RPMI7951 (cell line): ENCODE measurements around the gene GLI1. TPM values are rescaled to one million over a fixed set of nuclear protein-coding genes. Genes with fewer than 3 reads are reported as not detected.
"Not testable (repeated sequence)": the region's sequence is repeated elsewhere in the genome, so short reads cannot be mapped to it uniquely, and the experiment has no call there.

Source experiments
- DNase-seq: peaks from one replicate; pipeline ENCODE4 v3.0.0-alpha.2; 2012; ENCODE audit warnings: low read depth
- total RNA-seq: library from RNA; depleted of rRNA; stranded (reverse); fragments of >200 nt; shearing (Covaris generic); gene quantifications from 2 replicates; pipeline ENCODE4 v1.2.3, GENCODE V29; 2014; rRNA removed

GLI1 gene
- total RNA-seq = 0.49 and 0.60 TPM in 2 replicates

DNA sequence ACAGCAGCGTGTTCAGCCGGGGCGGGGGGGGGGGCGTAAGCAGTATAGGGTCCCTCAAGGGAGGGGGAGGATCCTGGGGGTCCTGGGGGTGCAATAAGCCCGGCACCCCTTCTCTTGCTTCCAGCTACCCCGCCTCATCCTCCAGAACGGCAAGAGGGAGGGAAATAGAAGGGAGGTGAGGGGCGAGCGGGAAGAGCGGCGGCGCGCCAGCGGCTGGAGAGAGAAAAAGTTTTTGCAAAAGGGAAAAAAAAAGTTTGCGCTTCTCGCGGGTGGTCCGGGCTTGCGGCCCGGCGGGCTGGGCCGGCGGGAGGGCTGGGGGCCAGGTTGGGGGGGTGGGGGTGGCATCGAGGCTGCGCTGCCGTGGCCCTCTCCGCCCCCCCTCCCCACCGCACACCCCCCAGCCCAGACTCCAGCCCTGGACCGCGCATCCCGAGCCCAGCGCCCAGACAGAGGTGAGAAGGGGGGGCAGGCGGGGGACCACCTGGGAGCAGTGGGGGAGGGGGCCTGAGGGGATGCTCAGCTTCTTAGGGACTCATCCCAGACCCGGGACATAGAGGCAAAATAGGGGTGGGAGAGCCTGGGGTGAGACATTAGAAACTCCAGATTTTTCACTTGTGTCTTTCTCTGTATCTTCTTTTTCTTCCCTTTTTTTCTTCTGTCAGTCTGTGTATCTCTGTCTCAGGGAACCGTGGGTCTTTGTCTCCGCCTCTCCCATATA is at the start of gene GLI1:
Gene GLI1, plus strand, starts transcription at position 36 of the 718 bp plus-strand sequence. CDS start 3,907 bp downstream, outside the sequence.
- DNase-seq = no peak

DNA sequence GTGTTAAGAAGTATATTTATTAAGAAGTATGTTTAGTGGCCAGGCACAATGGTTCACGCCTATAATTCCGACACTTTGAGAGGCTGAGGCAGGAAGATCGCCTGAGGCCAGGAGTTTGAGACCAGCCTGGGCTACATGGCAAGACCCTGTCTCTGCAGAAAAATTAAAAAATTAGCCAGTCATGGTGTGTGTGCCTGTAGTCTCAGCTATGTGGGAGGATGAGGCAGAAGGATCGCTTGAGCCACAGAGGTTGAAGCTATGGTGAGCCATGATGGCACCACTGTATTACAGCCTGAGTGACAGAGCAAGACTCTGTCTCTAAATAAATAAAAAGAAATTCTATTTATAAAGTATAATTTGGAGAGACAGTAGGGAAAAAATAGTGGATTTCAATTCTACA is 49.1 kb upstream of the GLI1 start:
- no peak for DNase-seq

DNA sequence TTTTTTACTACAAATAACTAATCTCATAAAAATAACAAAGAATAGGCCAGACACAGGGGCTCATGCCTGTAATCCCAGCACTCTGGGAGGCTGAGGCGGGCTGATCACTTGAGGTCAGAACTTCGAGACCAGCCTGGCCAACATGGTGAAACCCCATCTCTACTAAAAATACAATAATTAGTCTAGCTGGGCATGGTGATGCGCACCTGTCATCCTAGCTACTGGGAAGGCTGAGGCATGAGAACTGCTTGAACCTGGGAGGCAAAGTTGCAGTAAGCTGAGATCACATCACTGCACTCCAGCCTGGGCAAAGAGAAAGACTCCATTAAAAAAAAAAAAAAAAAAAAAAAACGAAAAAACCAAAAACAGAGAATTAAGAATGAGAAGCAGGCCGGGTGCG is 45.4 kb upstream of the GLI1 start:
- not testable (repeated sequence) for DNase-seq

DNA sequence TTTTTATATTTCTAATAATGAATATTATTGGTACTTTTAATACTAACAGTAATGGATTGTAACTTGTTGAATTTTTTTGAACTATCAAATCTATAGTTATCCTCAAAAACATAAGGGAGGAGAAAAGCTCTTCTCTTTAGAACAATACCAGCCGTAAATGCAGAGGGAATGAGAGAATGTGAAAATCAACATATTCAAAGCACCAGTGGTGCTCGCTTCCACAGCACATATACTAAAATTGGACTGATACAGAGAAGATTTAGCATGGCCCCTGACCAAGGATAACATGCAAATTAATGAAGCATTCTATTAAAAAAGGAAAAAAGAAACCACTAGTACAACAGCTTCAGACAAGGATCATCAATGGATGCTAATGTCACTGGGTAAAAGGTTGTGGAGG is 44.5 kb upstream of the GLI1 start:
- DNase-seq = no peak

DNA sequence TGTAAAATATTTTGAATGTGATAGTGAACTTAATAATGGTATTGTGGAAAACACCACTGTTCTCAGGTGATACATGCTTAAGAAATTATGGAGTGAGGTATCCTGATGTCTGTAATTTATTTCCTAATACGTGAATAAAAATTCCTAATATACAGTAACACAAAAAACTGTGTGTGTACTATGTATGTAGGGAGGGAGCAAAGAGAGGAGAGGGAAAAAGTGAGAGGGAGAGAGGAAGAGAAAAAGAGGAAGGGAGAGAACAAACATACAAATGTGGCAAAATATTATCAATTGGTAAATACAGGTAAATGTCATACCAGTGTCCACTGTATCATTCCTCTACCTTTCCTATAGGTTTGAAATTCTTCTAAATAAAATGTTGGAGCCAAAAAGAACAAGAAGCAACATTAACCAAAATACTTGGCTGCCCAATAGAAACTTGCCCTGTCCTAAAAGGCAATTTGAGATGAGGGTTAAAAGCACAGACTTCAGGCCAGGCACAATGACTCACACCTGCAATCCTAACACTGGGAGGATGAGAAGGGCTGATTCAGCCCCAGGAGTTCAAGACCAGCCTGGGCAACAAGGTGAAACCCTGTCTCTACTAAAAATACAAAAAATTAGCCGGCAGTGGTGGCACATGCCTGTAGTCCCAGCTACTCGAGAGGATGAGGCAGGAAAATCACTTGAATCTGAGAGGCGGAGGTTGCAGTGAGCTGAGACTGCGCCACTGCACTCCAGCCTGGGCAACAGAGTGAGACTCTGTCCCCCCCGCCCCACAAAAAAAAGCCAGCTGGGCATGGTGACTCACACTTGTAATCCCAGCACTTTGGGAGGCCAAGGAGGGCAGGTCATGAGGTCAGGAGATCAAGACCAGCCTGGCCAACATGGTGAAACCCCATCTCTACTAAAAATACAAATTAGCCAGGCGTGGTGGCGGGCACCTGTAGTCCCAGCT is 43.3 kb upstream of the GLI1 start:
- DNase-seq = peak; percentile 11

DNA sequence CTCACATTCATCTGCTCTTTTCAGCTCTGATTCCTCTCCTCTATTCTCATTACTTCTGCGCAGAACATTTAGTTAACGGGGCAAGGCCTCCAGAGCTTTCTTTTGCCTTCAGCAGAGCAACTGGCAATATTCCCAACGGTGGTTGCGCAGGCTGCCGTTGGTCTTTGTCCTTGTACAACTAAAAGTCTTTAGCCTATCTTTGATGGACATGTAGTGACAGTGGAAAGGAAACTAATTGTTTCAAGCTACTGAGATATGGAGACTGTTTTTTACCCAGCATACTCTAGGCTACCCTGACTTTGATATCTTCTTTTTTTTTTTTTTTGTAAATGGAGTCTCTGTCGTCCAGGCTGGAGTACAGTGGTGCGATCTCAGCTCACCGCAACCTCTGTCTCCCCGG is 41.3 kb upstream of the GLI1 start:
- no peak for DNase-seq

DNA sequence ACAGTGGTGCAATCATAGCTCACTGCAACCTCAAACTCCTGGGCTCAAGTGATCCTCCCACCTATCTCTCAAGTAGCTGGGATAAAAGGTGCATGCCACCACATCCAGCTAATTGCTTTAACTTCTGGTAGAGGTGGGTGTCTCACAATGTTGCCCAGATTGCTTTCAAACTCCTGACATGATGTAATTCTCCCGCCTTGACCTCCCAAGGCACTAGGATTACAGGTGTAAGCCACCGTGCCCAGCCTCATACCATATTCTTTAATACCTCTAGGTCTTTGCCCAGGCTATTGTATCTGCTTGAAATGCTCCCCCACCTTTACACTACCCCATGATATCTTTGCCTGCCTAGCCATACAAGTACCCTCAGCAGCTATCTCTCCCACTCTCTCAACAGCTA is 40.1 kb upstream of the GLI1 start:
- no peak for DNase-seq

DNA sequence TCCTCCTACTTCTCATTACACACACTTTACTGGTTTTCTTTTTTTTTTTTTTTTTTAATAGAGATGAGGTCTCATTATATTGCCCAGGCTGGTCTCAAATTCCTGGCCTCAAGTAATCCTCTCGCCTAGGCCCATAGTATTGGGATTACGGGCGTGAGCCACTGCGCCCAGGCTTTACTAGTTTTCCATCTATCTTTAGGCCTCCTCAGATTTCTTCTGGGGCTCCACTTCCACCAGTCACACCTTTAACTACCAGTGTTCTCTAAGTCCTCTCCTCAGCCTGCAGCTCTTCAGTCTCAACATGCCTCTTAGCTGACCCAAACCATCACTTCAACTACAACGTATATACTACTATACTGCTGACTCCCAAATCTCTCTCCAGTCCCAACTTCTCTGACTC is 39.1 kb upstream of the GLI1 start:
- DNase-seq = no peak

DNA sequence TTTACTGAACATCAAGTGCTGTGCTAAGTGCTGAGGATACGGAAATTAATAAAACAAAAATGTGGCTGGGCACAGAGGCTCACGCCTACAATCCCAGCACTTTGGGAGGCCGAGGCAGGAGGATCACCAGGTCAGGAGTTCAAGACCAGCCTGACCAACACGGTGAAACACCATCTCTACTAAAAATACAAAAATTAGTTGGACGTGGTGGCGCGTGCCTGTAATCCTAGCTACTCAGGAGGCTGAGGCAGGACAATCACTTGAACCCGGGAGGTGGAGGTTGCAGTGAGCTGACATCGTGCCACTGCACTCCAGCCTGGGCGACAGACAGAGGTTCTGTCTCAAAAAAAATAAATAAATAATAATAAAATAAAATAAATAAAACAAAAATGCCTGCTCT is 32.6 kb upstream of the GLI1 start:
- not testable (repeated sequence) for DNase-seq

DNA sequence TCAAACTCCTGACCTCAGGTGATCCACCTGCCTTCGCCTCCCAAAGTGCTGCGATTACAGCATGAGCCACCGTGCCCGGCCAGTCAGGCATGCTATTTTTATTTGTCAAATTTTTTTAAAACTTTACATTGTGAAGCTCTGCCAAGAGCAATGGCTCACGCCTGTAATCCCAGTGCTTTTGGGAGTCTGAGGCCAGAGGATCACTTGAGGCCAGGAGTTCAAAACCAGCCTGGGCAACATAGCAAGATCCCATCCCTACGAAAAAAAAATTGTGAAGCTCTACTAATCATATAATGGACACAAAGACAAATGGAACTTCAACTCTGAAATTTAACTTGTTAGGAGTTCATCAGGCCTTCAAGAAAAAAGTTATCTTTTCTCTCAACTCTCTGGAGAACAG is 30.6 kb upstream of the GLI1 start:
- no peak for DNase-seq

DNA sequence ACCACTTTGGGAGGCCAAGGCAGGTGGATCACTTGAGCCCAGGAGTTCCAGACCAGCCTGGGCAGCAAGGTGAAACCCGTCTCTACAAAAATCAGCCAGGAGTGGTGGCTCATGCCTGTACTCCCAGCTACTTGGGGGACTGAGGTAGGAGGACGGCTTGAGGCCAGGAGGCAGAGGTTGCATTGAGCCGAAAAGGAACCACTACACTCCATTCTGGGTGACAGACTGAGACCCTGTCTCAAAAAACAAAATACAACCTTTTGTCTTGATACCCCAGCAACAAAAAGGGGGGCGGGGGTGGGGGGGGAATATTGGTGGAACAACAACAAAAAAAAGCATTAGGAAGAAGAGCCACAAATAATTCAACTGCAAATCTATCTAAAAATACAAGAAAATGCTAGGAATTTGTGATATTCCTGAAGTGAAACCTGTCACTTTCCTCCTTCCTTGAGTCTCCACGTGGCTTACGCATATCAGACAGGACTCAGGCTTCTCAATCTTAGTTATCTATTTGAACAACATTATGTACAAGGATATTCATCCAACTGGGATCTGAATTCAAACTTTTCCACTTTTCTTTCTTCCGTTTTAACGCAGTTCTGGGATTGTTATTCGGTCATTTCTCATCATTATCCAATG is 30.0 kb upstream of the GLI1 start:
- DNase-seq = peak; percentile 3

DNA sequence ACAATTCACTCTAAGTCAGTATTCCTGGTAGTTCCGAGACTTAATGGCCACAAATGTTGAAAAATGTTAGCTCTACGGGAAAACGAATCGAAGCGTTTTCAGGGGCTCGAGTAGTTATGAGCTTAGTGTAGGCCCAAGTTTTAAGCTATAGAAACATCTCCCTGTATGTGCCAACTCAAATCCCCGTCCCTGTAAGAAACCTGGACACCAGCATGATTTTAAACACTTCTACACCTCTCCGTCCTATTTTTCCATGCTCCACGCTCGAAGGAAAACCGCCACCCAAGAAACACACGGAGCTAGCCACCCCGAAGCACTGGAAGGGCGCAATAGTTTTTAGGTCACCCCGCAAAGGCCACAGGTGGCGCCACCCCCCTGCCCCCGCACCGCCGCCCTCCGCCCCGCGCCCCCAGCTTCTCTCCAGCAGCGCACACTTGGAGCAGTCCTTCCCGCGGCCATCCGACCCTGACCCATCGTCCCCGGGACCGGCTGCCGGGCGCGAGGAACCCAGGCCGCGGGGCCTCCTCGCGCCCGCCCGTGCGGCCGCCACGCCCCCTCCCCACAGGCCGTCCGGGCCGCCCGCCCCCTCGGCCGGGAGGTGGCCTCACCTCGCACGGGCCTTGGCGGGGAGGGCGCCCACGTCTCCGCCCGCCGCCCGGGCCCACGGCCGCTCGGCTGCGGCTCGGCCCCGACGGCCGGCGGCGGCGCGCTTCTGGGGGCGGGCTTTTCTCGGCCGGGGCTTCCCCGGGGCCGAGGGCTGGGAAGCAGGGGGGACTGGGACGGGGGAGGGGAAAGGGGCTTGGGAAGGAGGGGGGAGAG is 29.3 kb upstream of the GLI1 start:
- DNase-seq = peak; percentile 17

DNA sequence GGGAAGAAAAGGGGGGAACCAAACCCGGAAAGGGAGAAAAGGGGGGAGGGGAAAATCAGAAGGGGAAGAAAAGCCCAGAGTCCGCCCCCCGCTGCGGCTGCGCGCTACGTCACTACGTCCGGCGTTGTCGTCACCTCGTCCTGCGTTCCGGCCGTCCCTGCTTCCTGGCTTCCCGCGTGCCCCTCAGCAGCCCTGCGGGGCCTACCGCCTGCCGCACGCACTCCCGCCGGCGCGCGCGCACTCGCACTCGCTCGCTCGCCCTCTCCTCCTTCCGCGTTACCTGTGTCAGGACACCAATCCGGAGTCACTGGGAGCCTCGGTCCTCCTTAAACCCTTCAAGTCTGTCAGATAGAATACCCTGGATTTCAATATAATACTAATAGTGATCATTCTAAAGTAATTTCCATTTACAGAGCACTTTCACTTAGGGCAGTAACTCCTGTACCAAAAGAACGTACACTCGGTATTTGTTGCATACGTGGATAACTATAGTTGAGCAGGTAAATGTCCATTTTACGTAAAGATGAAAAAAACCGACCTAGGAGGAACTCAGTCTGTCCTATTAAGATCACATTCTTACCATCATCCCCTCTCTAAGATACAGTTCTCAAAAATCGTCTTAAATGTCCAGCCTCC is 28.5 kb upstream of the GLI1 start, which contains the start of gene R3HDM2:
Gene R3HDM2, minus strand, starts transcription at position 113 of the 636 bp plus-strand sequence. CDS start 120,615 bp downstream, outside the sequence.
- peak; percentile 91 for DNase-seq

DNA sequence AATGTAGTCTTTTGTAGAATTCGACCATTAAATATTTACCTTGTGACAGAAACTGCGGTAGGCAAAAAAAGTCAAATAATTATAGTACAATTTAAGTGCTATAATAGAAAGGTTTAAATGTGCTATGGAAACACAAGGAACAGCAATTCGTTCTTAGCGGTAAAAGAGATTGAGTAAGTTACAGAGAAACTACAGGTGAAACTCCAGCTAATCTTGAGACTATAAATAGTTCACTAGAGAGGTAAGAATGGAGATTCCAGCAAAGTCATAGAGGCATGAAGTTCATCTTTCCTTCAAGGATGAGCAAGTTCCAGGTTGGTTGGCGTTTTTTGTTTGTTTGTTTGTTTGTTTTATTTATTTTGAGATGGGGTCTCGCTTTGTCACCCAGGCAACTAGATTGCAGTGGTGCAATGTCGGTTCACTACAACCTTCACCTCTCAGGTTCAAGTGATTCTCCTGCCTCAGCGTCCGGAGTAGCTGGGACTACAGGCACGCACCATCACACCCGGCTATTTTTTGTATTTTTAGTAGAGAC is 27.9 kb upstream of the GLI1 start:
- no peak for DNase-seq

DNA sequence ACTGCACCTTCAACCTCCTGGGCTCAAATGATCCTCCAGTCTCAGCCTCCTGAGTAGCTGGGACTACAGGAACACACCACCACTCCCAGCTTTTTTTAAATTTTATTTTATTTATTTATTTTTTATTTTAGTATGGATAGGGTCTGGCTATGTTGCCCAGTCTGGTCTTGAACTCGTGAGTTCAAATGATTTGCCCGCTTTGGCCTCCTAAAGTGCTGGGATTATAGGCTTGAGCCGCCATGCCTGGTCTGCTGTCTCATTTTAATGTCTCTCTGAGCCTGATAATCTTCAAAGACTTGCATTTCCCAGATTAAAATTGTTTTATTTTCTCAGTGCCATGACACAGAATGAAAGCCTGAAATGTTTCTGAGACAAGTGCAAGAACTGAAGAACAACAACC is 26.2 kb upstream of the GLI1 start:
- no peak for DNase-seq

DNA sequence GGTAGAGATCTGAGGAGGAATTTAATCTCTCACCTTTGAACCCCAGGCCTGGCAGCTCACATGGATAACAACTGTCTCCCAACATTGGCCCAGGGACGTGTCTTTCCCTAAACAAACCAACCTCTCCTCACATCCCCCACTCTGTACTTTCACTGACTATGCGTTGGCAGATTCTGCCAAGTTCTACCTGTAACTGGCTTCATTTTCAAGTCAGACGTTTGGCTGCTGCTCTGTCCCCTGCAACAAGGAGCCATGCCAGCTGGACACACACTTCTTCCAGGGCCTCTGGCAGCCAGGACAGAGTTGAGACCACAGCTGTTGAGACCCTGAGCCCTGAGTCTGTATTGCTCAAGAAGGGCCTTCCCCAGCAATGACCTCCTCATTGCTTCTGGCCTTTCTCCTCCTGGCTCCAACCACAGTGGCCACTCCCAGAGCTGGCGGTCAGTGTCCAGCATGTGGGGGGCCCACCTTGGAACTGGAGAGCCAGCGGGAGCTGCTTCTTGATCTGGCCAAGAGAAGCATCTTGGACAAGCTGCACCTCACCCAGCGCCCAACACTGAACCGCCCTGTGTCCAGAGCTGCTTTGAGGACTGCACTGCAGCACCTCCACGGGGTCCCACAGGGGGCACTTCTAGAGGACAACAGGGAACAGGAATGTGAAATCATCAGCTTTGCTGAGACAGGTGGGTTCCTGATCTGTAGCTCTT is 24.9 kb upstream of the GLI1 start, which contains the start of gene INHBC:
Gene INHBC, plus strand, starts transcription at position 268 of the 707 bp plus-strand sequence. Its CDS starts 103 bp downstream, at position 371.
- no peak for DNase-seq

DNA sequence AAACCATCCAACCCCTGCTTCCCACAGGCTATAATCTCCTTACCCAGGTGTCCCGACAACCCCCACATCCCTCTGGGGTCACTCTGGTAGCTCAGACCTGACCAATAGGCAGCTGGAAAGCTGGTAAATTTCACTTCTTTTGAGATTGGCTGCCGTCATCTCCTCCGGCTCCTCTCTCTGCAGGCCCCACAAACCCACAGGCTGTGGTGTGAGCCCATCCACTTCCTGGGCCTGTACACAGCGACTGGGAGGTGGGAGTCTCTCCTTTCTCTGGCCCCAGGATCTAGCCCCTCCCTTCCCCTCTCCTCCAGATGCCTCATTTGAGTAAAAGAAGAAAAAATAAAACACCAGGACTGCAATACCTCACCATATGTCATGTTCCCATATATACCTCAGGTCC is 24.3 kb upstream of the GLI1 start:
- no peak for DNase-seq

DNA sequence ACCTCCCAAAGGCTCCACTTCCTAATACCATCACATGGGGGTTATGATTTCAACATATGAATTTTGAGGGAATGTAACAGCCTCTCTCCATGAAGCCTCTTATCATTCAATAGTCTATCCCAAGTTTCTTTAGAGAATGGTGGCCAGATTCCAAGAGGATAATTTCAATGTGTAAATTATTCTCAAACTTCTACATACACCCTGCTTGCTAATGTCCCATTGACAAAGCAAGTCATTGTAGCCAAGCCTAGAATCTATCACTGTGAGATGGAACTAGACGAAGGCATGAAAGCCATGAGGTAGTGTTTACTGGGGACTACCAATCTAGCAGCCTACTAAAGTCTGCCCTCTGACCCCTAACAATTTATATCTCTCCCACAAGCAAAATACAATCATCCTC is 21.2 kb upstream of the GLI1 start:
- no peak for DNase-seq

DNA sequence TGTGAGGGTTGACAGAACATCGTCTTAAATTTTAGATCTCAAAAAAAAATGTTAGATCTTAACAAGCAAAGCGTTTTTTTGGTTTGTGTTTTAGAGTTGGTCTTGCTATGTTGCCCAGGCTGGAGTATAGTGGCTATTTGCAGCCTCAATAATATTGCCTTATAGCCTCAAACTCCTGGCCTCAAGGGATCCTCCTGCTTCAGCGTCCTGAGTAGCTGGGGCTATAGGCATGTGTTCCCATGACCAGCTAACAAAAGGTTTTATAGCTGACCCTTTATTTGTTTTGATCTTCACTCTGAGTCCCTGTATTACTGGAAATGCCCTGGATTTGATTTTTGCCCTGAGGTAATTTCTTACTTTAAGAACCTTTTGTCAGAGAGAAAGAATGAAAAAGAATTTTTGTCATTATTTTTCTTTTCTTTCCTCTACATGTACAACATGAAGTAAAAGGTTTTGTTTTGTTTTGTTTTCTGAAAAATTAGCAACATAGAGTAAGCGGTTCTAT is 19.8 kb upstream of the GLI1 start:
- DNase-seq = no peak

DNA sequence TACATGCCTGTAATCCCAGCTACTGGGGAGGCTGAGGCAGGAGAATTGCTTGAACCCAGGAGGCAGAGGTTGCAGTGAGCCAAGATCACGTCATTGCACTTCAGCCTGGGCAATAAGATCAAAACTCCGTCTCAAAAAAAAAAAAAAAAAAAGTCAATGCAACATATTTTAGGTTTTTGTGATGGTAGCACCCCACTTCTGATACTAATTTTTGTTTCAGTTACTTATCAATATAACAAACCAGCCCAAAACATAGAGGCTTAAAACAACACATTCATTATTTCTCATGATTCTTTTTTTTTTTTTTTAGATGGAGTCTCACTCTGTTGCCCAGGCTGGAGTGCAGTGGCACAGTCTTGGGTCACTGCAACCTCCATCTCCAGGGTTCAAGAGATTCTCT is 18.2 kb upstream of the GLI1 start:
- DNase-seq = not testable (repeated sequence)
